T-cell (primary cell): ENCODE data around the gene ITPR3. TPM values are rescaled to one million over a fixed set of nuclear protein-coding genes. Genes with fewer than 3 reads are reported as not detected.

ENCODE experiments used
- ATAC-seq, 4 experiments: fragments of 200-7000 bp in 3 of 4; fragments of 150-1000 bp in 1 of 4; cut with Tn5 transposase; replicated peaks in 1 of 4; 1 replicate in 3 of 4; 2 replicates in 1 of 4; pipeline ENCODE4 v1.10.0; 2021; ENCODE audit warnings: moderate library complexity in 3 of 4, mild to moderate bottlenecking in 2 of 4, moderate number of reproducible peaks in 1 of 4
- CTCF ChIA-PET, 2 donors: fragments of 300-600 bp; sonication (Branson Sonifier 250); formaldehyde crosslinking; loops; one replicate each; lab custom pipeline; 2022; ENCODE audit warnings: antibody characterized with exemption in 2 of 2; lab: Charles Lee
- POLR2A ChIA-PET, 2 donors: fragments of 300-600 bp; sonication (Branson Sonifier 250); formaldehyde crosslinking; loops; one replicate each; lab custom pipeline; 2022; ENCODE audit warnings: antibody characterized with exemption in 2 of 2; lab: Charles Lee
- DNase-seq, 35 experiments: peaks; one replicate each; pipeline versions ENCODE4 v3.0.0 to v3.0.0-alpha.2; 2013 to 2023
- H3K27ac ChIP-seq: one replicate; pipeline ENCODE4 v1.5.1; 2013; ENCODE audit warnings: low read length
- H3K27me3 ChIP-seq, 2 experiments: replicated peaks in 1 of 2; 1 replicate in 1 of 2; 2 replicates in 1 of 2; pipeline versions ENCODE4 v1.6.1 to v1.7.0; 2013; ENCODE audit warnings: low read length in 1 of 2, mixed read lengths in 1 of 2; ENCODE audit not compliant: control insufficient read depth in 2 of 2, insufficient read depth in 2 of 2; ENCODE audit errors: extremely low read depth in 1 of 2
- H3K36me3 ChIP-seq, 2 donors: 1 replicate in 1 of 2; 2 replicates in 1 of 2; pipeline versions ENCODE4 v1.6.1 to v1.7.0; 2013; ENCODE audit warnings: low read length in 1 of 2; ENCODE audit not compliant: control insufficient read depth in 2 of 2, insufficient read depth in 1 of 2; ENCODE audit errors: extremely low read depth in 1 of 2
- H3K4me1 ChIP-seq, 2 experiments: 1 replicate in 1 of 2; 2 replicates in 1 of 2; pipeline versions ENCODE4 v1.6.1 to v1.7.0; 2013; ENCODE audit warnings: low read length in 2 of 2, mixed read lengths in 1 of 2; ENCODE audit not compliant: insufficient read depth in 2 of 2, control insufficient read depth in 1 of 2; ENCODE audit errors: extremely low read depth in 1 of 2
- H3K4me3 ChIP-seq, 2 donors: 1 replicate in 1 of 2; 2 replicates in 1 of 2; pipeline versions ENCODE4 v1.5.1 to v1.7.0; 2013; ENCODE audit warnings: mild to moderate bottlenecking in 2 of 2, low read length in 1 of 2, moderate library complexity in 1 of 2; ENCODE audit not compliant: control insufficient read depth in 1 of 2; ENCODE audit errors: extremely low read depth in 1 of 2
- H3K9me3 ChIP-seq: 2 replicates; pipeline ENCODE4 v1.7.0; 2013
- H3K27ac Mint-ChIP-seq, 2 donors: one replicate each; pipeline ENCODE4 v1.8.0; 2020 to 2021; ENCODE audit warnings: mild to moderate bottlenecking in 2 of 2, mixed read lengths in 2 of 2
- H3K27me3 Mint-ChIP-seq, 2 donors: one replicate each; pipeline ENCODE4 v1.8.0; 2021 to 2022; ENCODE audit warnings: mixed read lengths in 2 of 2
- H3K36me3 Mint-ChIP-seq: one replicate; pipeline ENCODE4 v1.8.0; 2021; ENCODE audit warnings: mixed read lengths
- H3K4me1 Mint-ChIP-seq, 3 donors: one replicate each; pipeline ENCODE4 v1.8.0; 2020 to 2022; ENCODE audit warnings: mixed read lengths in 3 of 3, mild to moderate bottlenecking in 1 of 3
- H3K4me3 Mint-ChIP-seq, 3 donors: one replicate each; pipeline ENCODE4 v1.8.0; 2020 to 2022; ENCODE audit warnings: mild to moderate bottlenecking in 3 of 3, mixed read lengths in 3 of 3, moderate library complexity in 3 of 3
- H3K9me3 Mint-ChIP-seq, 3 donors: one replicate each; pipeline ENCODE4 v1.8.0; 2020 to 2022; ENCODE audit warnings: mixed read lengths in 3 of 3
- WGBS: methylation state at CpG from one replicate; pipeline ENCODE4 v1.1.5; 2013; ENCODE audit warnings: missing lambda C conversion rate; ENCODE audit not compliant: insufficient coverage; 5-methylcytosine and 5-hydroxymethylcytosine counted together
- total RNA-seq, 35 experiments: library from RNA in 6 of 35; stranded (reverse) in 6 of 35; fragments of 120-200 nt in 1 of 35; gene quantifications; one replicate each; pipeline versions ENCODE4 v1.2.1 to v1.2.4 and lab custom pipeline; 2013 to 2026

ITPR3 gene
- total RNA-seq, 5 donors from 2014 or later (not counting 1 experiment from before 2014, with no cell fraction given), result 49.2 to 63.6 (median 62.4) TPM

- Histone ChIP-seq H3K27ac (no peak overlapping the region), H3K9me3 (no peaks in the 10 kb centered on the region), H3K27me3 (no peaks in the 10 kb centered on the region), H3K36me3 (peaks cover 0 to 4% of the 10 kb centered on the region in 2 donors), H3K4me3 (peak overlapping the region; percentile 46 to 61), H3K4me1 (peaks cover 6 to 65% of the 10 kb centered on the region in 2 experiments)
- CTCF ChIA-PET, result interaction anchor here in 1 of 2 donors (1.4 kb wide), 1 partner anchor 12 kb away, joined by 3 read pairs; the partner anchor contains the start of gene ITPR3
- Mint-ChIP-seq H3K27ac (peak overlapping the region; percentile 42 to 78), H3K36me3 (peaks cover 6% of the 10 kb centered on the region), H3K4me1 (peaks cover 64 to 69% (median 67%) of the 10 kb centered on the region in 3 donors), H3K9me3 (no peaks in the 10 kb centered on the region), H3K27me3 (no peaks in the 10 kb centered on the region), H3K4me3 (peak overlapping the region; percentile 75 to 98 (median 81))
- POLR2A ChIA-PET, result no interaction called here
- DNase-seq (no peak), ATAC-seq (peak in 2 of 4 experiments; percentile 2 to 18)
- 29% methylated on average over 21 of the region's 21 CpGs for WGBS
Observed at GRCh38 chr6:33633084-33633461, 12.0 kb downstream of the ITPR3 start.

DNA sequence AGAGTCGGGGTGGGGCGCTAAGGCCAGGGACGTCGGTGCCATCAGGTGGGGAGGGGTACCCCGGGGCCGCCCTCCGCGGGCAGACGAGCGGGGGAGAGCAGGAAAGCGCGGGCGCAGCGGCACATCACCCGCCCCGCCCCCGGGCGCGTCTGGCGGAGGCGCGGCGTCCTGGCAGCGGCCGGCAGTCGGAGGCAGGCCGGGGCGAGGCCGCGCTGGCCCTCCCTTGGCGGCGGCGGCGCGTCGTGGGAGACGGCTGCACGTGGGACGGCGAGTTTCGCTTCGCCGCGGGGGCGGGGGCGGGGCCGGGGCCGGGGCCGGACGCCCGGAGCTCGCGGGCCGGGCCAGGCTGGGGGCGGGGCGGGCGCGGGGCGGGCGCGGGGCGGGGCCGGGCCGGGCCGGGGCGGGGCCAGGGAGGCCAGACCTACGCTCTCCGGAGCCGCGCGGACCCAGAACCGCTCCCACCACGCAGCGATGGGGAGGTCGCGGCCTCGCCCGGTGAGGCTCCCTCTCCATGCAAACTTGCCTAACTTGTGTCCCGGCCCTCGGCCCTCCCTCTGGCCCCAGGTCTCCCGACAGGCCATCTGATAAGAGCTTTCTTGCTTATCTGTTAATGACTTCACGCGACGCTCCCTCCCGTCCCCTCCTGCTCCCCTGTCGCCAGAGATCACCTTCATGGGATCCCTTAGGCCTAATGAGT is 12.5 kb downstream of the ITPR3 start:
- POLR2A ChIA-PET, result no interaction called here
- Mint-ChIP-seq H3K9me3 (no peaks in the 10 kb centered on the region), H3K27me3 (no peaks in the 10 kb centered on the region), H3K4me3 (peak overlapping the region; percentile 77 to 98 (median 81)), H3K27ac (peak overlapping the region in 1 of 2 donors; percentile 76), H3K36me3 (peaks cover 6% of the 10 kb centered on the region), H3K4me1 (peaks cover 64 to 67% (median 67%) of the 10 kb centered on the region in 3 donors)
- under 1% methylated on average over 81 of the region's 86 CpGs for WGBS
- no peak overlapping the region for H3K27ac ChIP-seq
- H3K27me3 ChIP-seq, result no peaks in the 10 kb centered on the region
- H3K4me1 ChIP-seq, result peaks cover 6 to 60% of the 10 kb centered on the region in 2 experiments
- CTCF ChIA-PET, result interaction anchor here in 1 of 2 donors (0.5 kb wide), 1 partner anchor 66 kb away, joined by 3 read pairs; no protein-coding TSS in a partner anchor
- ATAC-seq, result peak; percentile 78 to 88 (median 86)
- H3K4me3 ChIP-seq, result peak overlapping the region; percentile 48 to 61
- H3K9me3 ChIP-seq, result no peaks in the 10 kb centered on the region
- DNase-seq, result peak in 32 of 35 experiments; percentile 9 to 77 (median 40)
- H3K36me3 ChIP-seq, result peaks cover 0 to 3% of the 10 kb centered on the region in 2 donors

DNA sequence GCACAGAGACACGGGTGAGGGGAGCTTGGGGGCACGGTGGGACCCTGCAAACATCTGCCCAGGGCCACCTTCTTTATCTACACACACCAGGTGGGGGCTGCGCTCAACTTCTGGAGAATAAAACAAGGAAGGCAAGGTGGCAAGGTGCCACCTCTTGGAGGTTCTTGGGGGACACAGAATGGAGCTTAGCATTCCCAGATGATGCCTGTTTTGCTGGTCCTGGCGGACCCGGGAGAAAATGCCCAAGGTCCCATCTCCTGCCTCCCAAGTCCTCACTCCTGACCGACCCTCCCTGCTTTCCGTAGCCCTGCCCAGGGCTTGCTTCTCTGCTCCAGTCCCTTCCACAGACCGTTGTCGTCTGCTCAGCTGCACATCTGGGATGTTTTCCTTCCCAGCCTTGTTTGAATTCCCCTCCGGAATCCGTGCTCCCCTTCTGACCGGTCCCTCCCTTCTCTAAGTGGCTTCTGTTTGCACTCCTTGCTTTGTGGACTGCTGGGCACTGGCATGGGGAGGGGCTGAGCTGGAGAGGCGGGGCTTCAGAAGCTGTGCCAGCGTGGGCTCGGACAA is 13.1 kb downstream of the ITPR3 start:
- no peaks in the 10 kb centered on the region for H3K9me3 Mint-ChIP-seq
- H3K36me3 Mint-ChIP-seq, result peaks cover 6% of the 10 kb centered on the region
- H3K4me1 Mint-ChIP-seq, result peaks cover 65 to 67% (median 66%) of the 10 kb centered on the region in 3 donors
- H3K27me3 Mint-ChIP-seq, result no peaks in the 10 kb centered on the region
- Histone ChIP-seq H3K4me3 (peak overlapping the region; percentile 20 to 48), H3K27me3 (no peaks in the 10 kb centered on the region), H3K36me3 (peaks cover 0 to 3% of the 10 kb centered on the region in 2 donors), H3K4me1 (peaks cover 6 to 61% of the 10 kb centered on the region in 2 experiments), H3K27ac (no peak overlapping the region), H3K9me3 (no peaks in the 10 kb centered on the region)
- peak overlapping the region; percentile 77 to 98 (median 79) for H3K4me3 Mint-ChIP-seq
- DNase-seq, result no peak
- peak overlapping the region in 1 of 2 donors; percentile 76 for H3K27ac Mint-ChIP-seq
- no peak for ATAC-seq
- ChIA-PET CTCF (interaction anchor here in 1 of 2 donors (0.5 kb wide), 1 partner anchor 66 kb away, joined by 3 read pairs; no protein-coding TSS in a partner anchor), POLR2A (no interaction called here)
- 67% methylated on average over 14 of the region's 15 CpGs for WGBS

DNA sequence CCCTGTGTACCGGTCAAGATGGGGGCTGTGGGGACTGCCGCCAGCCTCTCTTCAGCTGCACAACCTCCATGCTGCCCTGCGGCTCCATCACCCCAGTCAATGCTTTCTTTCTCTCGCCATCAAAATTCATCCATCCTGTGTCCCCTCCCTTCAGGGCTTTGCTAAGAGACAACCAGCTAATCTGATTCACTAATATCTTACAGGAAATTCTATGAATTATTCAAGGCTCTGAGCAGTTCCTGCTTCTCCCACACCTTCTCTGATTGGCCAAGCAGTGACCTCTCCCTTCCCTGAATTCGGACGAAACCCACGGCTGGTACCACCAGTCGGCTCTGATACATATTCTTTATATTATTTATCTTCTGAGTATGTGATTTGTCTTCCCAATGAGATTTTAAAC is 13.8 kb downstream of the ITPR3 start:
- H3K27ac ChIP-seq, result no peak overlapping the region
- H3K27me3 ChIP-seq, result no peaks in the 10 kb centered on the region
- ChIA-PET CTCF (no interaction called here), POLR2A (no interaction called here)
- Mint-ChIP-seq H3K27me3 (no peaks in the 10 kb centered on the region), H3K27ac (peak overlapping the region in 1 of 2 donors; percentile 69), H3K4me3 (peak overlapping the region; percentile 9 to 98 (median 50)), H3K9me3 (no peaks in the 10 kb centered on the region), H3K36me3 (peaks cover 6% of the 10 kb centered on the region), H3K4me1 (peaks cover 69 to 70% (median 69%) of the 10 kb centered on the region in 3 donors)
- ATAC-seq (no peak), DNase-seq (no peak)
- 96% methylated on average over 4 of the region's 8 CpGs for WGBS
- no peaks in the 10 kb centered on the region for H3K9me3 ChIP-seq
- peaks cover 0 to 7% of the 10 kb centered on the region in 2 donors for H3K36me3 ChIP-seq
- no peak overlapping the region for H3K4me3 ChIP-seq
- peaks cover 6 to 59% of the 10 kb centered on the region in 2 experiments for H3K4me1 ChIP-seq

- Mint-ChIP-seq H3K27ac (peak overlapping the region in 1 of 2 donors; percentile 70), H3K36me3 (peaks cover 7% of the 10 kb centered on the region), H3K4me3 (no peak overlapping the region), H3K27me3 (no peaks in the 10 kb centered on the region), H3K9me3 (no peaks in the 10 kb centered on the region), H3K4me1 (peaks cover 55 to 59% (median 57%) of the 10 kb centered on the region in 3 donors)
- DNase-seq (no peak), ATAC-seq (no peak)
- H3K4me3 ChIP-seq, result no peak overlapping the region
- peaks cover 6 to 53% of the 10 kb centered on the region in 2 experiments for H3K4me1 ChIP-seq
- no peaks in the 10 kb centered on the region for H3K9me3 ChIP-seq
- H3K36me3 ChIP-seq, result peaks cover 6 to 14% of the 10 kb centered on the region in 2 donors
- 100% methylated on average over 3 of the region's 11 CpGs for WGBS
- no peaks in the 10 kb centered on the region for H3K27me3 ChIP-seq
- H3K27ac ChIP-seq, result no peak overlapping the region
- POLR2A ChIA-PET, result no interaction called here
- CTCF ChIA-PET, result interaction anchor here in 1 of 2 donors (0.6 to 1.2 kb wide), 2 partner anchors 46 to 75 kb away, joined by 3 read pairs; partner anchors contain the start of gene UQCC2
Observed at GRCh38 chr6:33636655-33637054, 15.5 kb downstream of the ITPR3 start.

GRCh38 chr6:33638556-33638955 is 17.4 kb downstream of the ITPR3 start:
- 80% methylated on average over 2 of the region's 3 CpGs for WGBS
- Histone ChIP-seq H3K27me3 (no peaks in the 10 kb centered on the region), H3K9me3 (no peaks in the 10 kb centered on the region), H3K4me3 (no peak overlapping the region), H3K27ac (no peak overlapping the region), H3K4me1 (peaks cover 3 to 40% of the 10 kb centered on the region in 2 experiments), H3K36me3 (peaks cover 11 to 22% of the 10 kb centered on the region in 2 donors)
- Mint-ChIP-seq H3K27me3 (no peaks in the 10 kb centered on the region), H3K4me3 (no peak overlapping the region), H3K27ac (peak overlapping the region; percentile 31 to 61), H3K36me3 (peaks cover 19% of the 10 kb centered on the region), H3K4me1 (peaks cover 51 to 53% (median 53%) of the 10 kb centered on the region in 3 donors), H3K9me3 (no peaks in the 10 kb centered on the region)
- DNase-seq (no peak), ATAC-seq (no peak)
- ChIA-PET POLR2A (no interaction called here), CTCF (interaction anchor here (0.7 to 0.9 kb wide), 3 partner anchors 46 to 163 kb away, joined by 3 to 10 read pairs (median 4); no protein-coding TSS in a partner anchor)
